HL-60 (cell line): ENCODE results near the gene MRPL9.

Source experiments
- DNase-seq, 2 experiments: peaks; one replicate each; pipeline ENCODE4 v3.0.0-alpha.2; 2010 to 2020; ENCODE audit warnings: low read depth in 1 of 2, low spot score in 1 of 2
- H3K27ac ChIP-seq: fragments of 250-450 bp; sonication (Bioruptor Pico); replicated peaks from 2 replicates; pipeline ENCODE4 v1.5.1; 2020; ENCODE audit warnings: mild to moderate bottlenecking, moderate library complexity
- H3K27me3 ChIP-seq: fragments of 250-450 bp; sonication (Bioruptor Pico); 2 replicates; pipeline ENCODE4 v1.5.1; 2021; ENCODE audit warnings: mild to moderate bottlenecking, moderate library complexity; ENCODE audit not compliant: insufficient read depth, poor library complexity, severe bottlenecking
- H3K4me3 ChIP-seq: replicated peaks from 2 replicates; pipeline ENCODE4 v1.5.1; 2011; ENCODE audit warnings: mild to moderate bottlenecking, control low read depth, low read length; ENCODE audit not compliant: insufficient read depth
- CTCF ChIP-seq: IDR thresholded peaks from one replicate; pipeline ENCODE4 v1.5.1; 2011; ENCODE audit warnings: low read length, control low read depth, inconsistent platforms; ENCODE audit not compliant: insufficient read depth
- GABPA ChIP-seq: IDR thresholded peaks from 2 replicates; pipeline ENCODE4 v1.6.1; 2012; ENCODE audit warnings: low read depth
- POLR2AphosphoS5 ChIP-seq: IDR thresholded peaks from 2 replicates; pipeline ENCODE4 v1.6.1; 2012; ENCODE audit warnings: low read depth
- SPI1 ChIP-seq: IDR thresholded peaks from 2 replicates; pipeline ENCODE4 v1.6.1; 2012; ENCODE audit warnings: low read depth, mild to moderate bottlenecking, borderline replicate concordance
- TF ChIP-seq, protein P1 (sequence below): IDR thresholded peaks from 2 replicates; pipeline ENCODE4 v1.6.1; 2012; ENCODE audit warnings: low read depth; ENCODE audit not compliant: insufficient replicate concordance

MRPL9 gene

GRCh38 chr1:151800830-151801229 lies 37.5 kb upstream of the MRPL9 start:
- TF ChIP-seq CTCF (no peak), POLR2AphosphoS5 (no peak), GABPA (no peak), SPI1 (no peak)
- TF ChIP-seq, protein P1, sequence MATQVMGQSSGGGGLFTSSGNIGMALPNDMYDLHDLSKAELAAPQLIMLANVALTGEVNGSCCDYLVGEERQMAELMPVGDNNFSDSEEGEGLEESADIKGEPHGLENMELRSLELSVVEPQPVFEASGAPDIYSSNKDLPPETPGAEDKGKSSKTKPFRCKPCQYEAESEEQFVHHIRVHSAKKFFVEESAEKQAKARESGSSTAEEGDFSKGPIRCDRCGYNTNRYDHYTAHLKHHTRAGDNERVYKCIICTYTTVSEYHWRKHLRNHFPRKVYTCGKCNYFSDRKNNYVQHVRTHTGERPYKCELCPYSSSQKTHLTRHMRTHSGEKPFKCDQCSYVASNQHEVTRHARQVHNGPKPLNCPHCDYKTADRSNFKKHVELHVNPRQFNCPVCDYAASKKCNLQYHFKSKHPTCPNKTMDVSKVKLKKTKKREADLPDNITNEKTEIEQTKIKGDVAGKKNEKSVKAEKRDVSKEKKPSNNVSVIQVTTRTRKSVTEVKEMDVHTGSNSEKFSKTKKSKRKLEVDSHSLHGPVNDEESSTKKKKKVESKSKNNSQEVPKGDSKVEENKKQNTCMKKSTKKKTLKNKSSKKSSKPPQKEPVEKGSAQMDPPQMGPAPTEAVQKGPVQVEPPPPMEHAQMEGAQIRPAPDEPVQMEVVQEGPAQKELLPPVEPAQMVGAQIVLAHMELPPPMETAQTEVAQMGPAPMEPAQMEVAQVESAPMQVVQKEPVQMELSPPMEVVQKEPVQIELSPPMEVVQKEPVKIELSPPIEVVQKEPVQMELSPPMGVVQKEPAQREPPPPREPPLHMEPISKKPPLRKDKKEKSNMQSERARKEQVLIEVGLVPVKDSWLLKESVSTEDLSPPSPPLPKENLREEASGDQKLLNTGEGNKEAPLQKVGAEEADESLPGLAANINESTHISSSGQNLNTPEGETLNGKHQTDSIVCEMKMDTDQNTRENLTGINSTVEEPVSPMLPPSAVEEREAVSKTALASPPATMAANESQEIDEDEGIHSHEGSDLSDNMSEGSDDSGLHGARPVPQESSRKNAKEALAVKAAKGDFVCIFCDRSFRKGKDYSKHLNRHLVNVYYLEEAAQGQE, result no peak
- H3K27ac ChIP-seq, result no peak overlapping the region
- peaks cover 9% of the 10 kb centered on the region for H3K27me3 ChIP-seq
- no peak for DNase-seq
- no peak overlapping the region for H3K4me3 ChIP-seq

DNA sequence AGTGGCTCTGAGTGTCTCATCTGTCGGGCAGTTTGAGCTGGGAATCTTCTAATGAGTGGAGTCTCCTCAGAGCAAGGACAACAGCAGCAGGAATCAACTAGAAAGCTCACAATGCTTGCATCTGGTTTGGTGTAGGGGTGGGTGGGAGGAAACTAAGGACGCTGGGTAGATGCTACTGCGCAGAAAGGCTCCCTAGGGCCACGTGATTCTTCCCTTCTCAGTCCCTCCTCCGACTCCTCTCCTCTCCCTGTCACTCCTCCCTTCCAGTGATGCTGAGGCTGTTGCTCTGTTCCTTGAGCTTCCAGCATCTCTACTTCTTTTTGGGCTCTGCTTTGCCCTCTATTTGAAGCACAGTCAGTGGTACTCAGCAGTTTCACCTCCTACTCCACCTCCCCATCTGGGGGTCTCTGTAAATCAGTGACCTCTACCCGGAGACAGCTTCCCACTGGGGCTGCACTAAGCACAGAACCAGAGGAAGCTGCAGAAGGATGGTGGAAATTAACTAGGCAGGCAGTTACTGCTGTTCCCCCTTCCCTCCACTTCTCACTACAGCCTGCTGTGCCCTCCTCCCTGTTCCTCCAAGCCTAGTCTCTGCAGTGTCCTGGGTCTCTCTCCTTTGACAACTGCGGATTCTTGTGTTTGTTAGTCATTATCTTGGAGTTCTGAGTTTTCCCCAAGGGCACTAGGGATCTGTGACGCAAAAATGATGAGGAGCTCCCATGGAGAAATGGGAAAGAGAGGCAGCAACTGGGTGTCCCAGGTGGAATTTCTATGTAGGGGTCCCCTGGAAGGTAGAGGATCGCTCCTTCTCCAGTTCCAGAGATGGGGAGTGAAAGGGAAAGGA lies 36.1 kb upstream of the MRPL9 start:
- no peak for DNase-seq
- peaks cover 9% of the 10 kb centered on the region for H3K27me3 ChIP-seq

GRCh38 chr1:151798571-151798970 lies 35.3 kb upstream of the MRPL9 start:
- no peak overlapping the region for H3K27ac ChIP-seq
- H3K27me3 ChIP-seq, result peaks cover 9% of the 10 kb centered on the region
- no peak for DNase-seq
- TF ChIP-seq POLR2AphosphoS5, result no peak
- TF ChIP-seq, protein P1, result no peak
- no peak for TF ChIP-seq CTCF
- no peak for TF ChIP-seq SPI1
- TF ChIP-seq GABPA, result no peak
- no peak overlapping the region for H3K4me3 ChIP-seq

More for the DNA sequence above, 36.1 kb upstream of the MRPL9 start:
- TF ChIP-seq POLR2AphosphoS5 (no peak), CTCF (no peak)
- H3K27ac ChIP-seq, result no peak overlapping the region
- H3K4me3 ChIP-seq, result no peak overlapping the region
